Fibroblast of lung (primary cell): ENCODE data around the gene SLC35A4. TPM values are rescaled to one million over a fixed set of nuclear protein-coding genes. Genes with fewer than 3 reads are reported as not detected.
A peak's percentile ranks its signal among the peaks of the same experiment; 100 is the strongest.

Experiments
- DNase-seq, 2 donors: peaks; one replicate each; pipeline versions ENCODE4 v3.0.0 to v3.0.0-alpha.2; 2010; ENCODE audit warnings: low read depth in 2 of 2
- H2AFZ ChIP-seq: 2 replicates; pipeline ENCODE4 v1.5.1; 2012; ENCODE audit warnings: low read length, control low read depth, inconsistent platforms
- H3K27ac ChIP-seq: 2 replicates; pipeline ENCODE4 v1.5.1; 2011; ENCODE audit warnings: low read length, control low read depth; ENCODE audit not compliant: insufficient read depth
- H3K27me3 ChIP-seq: 2 replicates; pipeline ENCODE4 v1.5.1; 2011; ENCODE audit warnings: mild to moderate bottlenecking, low read length; ENCODE audit not compliant: control insufficient read depth, insufficient read depth
- H3K36me3 ChIP-seq: 2 replicates; pipeline ENCODE4 v1.5.1; 2011; ENCODE audit warnings: low read length; ENCODE audit not compliant: control insufficient read depth, insufficient read depth
- H3K4me1 ChIP-seq: 2 replicates; pipeline ENCODE4 v1.5.1; 2011; ENCODE audit warnings: low read length; ENCODE audit not compliant: control insufficient read depth, insufficient read depth; ENCODE audit errors: extremely low read depth
- H3K4me2 ChIP-seq: 2 replicates; pipeline ENCODE4 v1.5.1; 2011; ENCODE audit warnings: low read length, control low read depth; ENCODE audit not compliant: insufficient read depth; ENCODE audit errors: extremely low read depth
- H3K4me3 ChIP-seq, 4 experiments: fragments of 200-600 bp in 1 of 4; sonication (generic) in 1 of 4; replicated peaks in 1 of 4; 2 replicates each; pipeline ENCODE4 v1.5.1; 2011 to 2016; ENCODE audit warnings: low read length in 4 of 4, low read depth in 3 of 4, mild to moderate bottlenecking in 3 of 4, control low read depth in 2 of 4, inconsistent platforms in 1 of 4, mixed read lengths in 1 of 4; ENCODE audit not compliant: insufficient read depth in 1 of 4; ENCODE audit errors: control extremely low read depth in 1 of 4
- H3K79me2 ChIP-seq: 2 replicates; pipeline ENCODE4 v1.5.1; 2012; ENCODE audit warnings: mild to moderate bottlenecking, low read length, inconsistent platforms; ENCODE audit not compliant: control insufficient read depth, insufficient read depth
- H3K9ac ChIP-seq: 2 replicates; pipeline ENCODE4 v1.5.1; 2011; ENCODE audit warnings: mild to moderate bottlenecking, low read length, control low read depth; ENCODE audit not compliant: insufficient read depth
- H3K9me3 ChIP-seq: 2 replicates; pipeline ENCODE4 v1.5.1; 2012; ENCODE audit warnings: low read depth, low read length; ENCODE audit not compliant: control insufficient read depth, insufficient read depth
- H4K20me1 ChIP-seq: 2 replicates; pipeline ENCODE4 v1.5.1; 2011; ENCODE audit warnings: low read length; ENCODE audit not compliant: control insufficient read depth, insufficient read depth; ENCODE audit errors: extremely low read depth
- EZH2 ChIP-seq: IDR thresholded peaks from 2 replicates; pipeline ENCODE4 v1.5.1; 2012; ENCODE audit warnings: low read length, control low read depth, mild to moderate bottlenecking; ENCODE audit errors: missing control alignments
- polyA plus RNA-seq, 2 donors: library from polyadenylated mRNA; depleted of rRNA in 1 of 2; stranded (reverse) in 1 of 2; unstranded in 1 of 2; fragments of >200 nt; gene quantifications; 2 replicates each; pipeline ENCODE4 v1.2.1, GENCODE V29; 2011 to 2012; ENCODE audit warnings: missing spikeins in 1 of 2
- total RNA-seq: library from RNA; depleted of rRNA; stranded (reverse); fragments of >200 nt; gene quantifications from 2 replicates; pipeline ENCODE4 v1.2.1, GENCODE V29; 2014
- TF ChIP-seq, protein P1 (sequence below), 2 donors: IDR thresholded peaks in 1 of 2; conservative IDR thresholded peaks in 1 of 2; 1 replicate in 1 of 2; 2 replicates in 1 of 2; pipeline ENCODE4 v1.5.1; 2011 to 2012; ENCODE audit warnings: low read length in 2 of 2, control low read depth in 1 of 2, inconsistent platforms in 1 of 2, low read depth in 1 of 2, mild to moderate bottlenecking in 1 of 2

The SLC35A4 gene
- total and polyA plus RNA-seq, 2 donors (not counting 1 experiment from before 2014, with no cell fraction given) = 21.5 to 79.2 TPM

- no peak for TF ChIP-seq EZH2
- TF ChIP-seq, protein P1, sequence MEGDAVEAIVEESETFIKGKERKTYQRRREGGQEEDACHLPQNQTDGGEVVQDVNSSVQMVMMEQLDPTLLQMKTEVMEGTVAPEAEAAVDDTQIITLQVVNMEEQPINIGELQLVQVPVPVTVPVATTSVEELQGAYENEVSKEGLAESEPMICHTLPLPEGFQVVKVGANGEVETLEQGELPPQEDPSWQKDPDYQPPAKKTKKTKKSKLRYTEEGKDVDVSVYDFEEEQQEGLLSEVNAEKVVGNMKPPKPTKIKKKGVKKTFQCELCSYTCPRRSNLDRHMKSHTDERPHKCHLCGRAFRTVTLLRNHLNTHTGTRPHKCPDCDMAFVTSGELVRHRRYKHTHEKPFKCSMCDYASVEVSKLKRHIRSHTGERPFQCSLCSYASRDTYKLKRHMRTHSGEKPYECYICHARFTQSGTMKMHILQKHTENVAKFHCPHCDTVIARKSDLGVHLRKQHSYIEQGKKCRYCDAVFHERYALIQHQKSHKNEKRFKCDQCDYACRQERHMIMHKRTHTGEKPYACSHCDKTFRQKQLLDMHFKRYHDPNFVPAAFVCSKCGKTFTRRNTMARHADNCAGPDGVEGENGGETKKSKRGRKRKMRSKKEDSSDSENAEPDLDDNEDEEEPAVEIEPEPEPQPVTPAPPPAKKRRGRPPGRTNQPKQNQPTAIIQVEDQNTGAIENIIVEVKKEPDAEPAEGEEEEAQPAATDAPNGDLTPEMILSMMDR (conservative IDR thresholded peaks at IDR 0.05 in 1 of 2, IDR thresholded peaks at IDR 0.05 in 1 of 2; ENCODE audit: low read depth in 1 of 2, low read length in 2 of 2) = no peak
These were observed 39.1 kb downstream of the SLC35A4 start for GRCh38 chr5:140603734-140604133.

DNA sequence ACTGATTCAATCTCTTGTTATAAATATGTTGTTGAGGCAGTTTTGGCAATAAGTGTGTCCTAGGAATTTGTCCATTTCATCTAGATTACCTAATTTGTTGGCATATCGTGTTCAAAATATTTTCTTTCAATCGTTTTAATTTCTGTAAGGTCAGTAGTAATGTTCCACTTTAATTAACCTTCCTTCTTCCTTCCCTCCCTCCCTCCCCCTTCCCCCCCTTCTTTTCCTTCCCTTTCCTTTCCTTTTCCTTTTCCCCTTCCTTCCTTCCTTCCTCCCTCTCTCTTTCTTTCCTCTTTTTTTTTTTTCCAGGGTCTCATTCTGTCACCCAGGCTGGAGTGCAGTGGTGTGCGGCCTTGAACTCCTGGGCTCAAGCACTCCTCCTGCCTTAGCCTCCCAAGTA lies 41.3 kb downstream of the SLC35A4 start:
- Histone ChIP-seq H3K36me3 (no peaks in the 10 kb centered on the region), H4K20me1 (no peaks in the 10 kb centered on the region), H2AFZ (no peak overlapping the region), H3K27me3 (no peaks in the 10 kb centered on the region), H3K9ac (no peak overlapping the region), H3K4me2 (no peak overlapping the region), H3K79me2 (no peaks in the 10 kb centered on the region), H3K9me3 (no peaks in the 10 kb centered on the region), H3K4me1 (no peaks in the 10 kb centered on the region), H3K4me3 (no peak overlapping the region), H3K27ac (no peak overlapping the region)
- DNase-seq = peak in 1 of 2 donors; percentile 9
- no peak for TF ChIP-seq EZH2

More at GRCh38 chr5:140603734-140604133, 39.1 kb downstream of the SLC35A4 start:
- no peak overlapping the region for H3K4me3 ChIP-seq
- no peak overlapping the region for H3K9ac ChIP-seq
- H3K4me1 ChIP-seq = no peaks in the 10 kb centered on the region
- no peaks in the 10 kb centered on the region for H3K27me3 ChIP-seq
- no peak for DNase-seq
- H3K79me2 ChIP-seq = no peaks in the 10 kb centered on the region
- no peak overlapping the region for H3K27ac ChIP-seq
- no peaks in the 10 kb centered on the region for H4K20me1 ChIP-seq
- no peak overlapping the region for H3K4me2 ChIP-seq
- H3K36me3 ChIP-seq = no peaks in the 10 kb centered on the region
- no peak overlapping the region for H2AFZ ChIP-seq
- no peaks in the 10 kb centered on the region for H3K9me3 ChIP-seq

- H3K4me2 ChIP-seq = no peak overlapping the region
- no peak overlapping the region for H2AFZ ChIP-seq
- no peaks in the 10 kb centered on the region for H3K79me2 ChIP-seq
- no peak overlapping the region for H3K4me3 ChIP-seq
- no peaks in the 10 kb centered on the region for H4K20me1 ChIP-seq
- H3K27ac ChIP-seq = no peak overlapping the region
- peak in 1 of 2 donors; percentile 61 for DNase-seq
- H3K9ac ChIP-seq = no peak overlapping the region
- H3K27me3 ChIP-seq = no peaks in the 10 kb centered on the region
- H3K36me3 ChIP-seq = no peaks in the 10 kb centered on the region
- no peaks in the 10 kb centered on the region for H3K4me1 ChIP-seq
- TF ChIP-seq, protein P1 (conservative IDR thresholded peaks at IDR 0.05 in 1 of 2, IDR thresholded peaks at IDR 0.05 in 1 of 2; ENCODE audit: low read depth in 1 of 2, low read length in 2 of 2) = no peak
- no peak for TF ChIP-seq EZH2
- no peaks in the 10 kb centered on the region for H3K9me3 ChIP-seq
These were observed 42.4 kb downstream of the SLC35A4 start for GRCh38 chr5:140607031-140607430.
